ENCODE measurements around the gene STRADA.

The STRADA gene

GRCh38 chr17:63780928-63781327 is 39.3 kb upstream of the STRADA start:
- no peak for TF ChIP-seq CTCF (IDR thresholded peaks at IDR 0.05; ENCODE audit: low read depth, low read length)
- no peak for DNase-seq (ENCODE audit: low read depth in 2 of 2)
- no peak overlapping the region for H3K4me3 ChIP-seq (replicated peaks in 1 of 2; ENCODE audit: low read depth in 2 of 2, low read length in 2 of 2)

DNA sequence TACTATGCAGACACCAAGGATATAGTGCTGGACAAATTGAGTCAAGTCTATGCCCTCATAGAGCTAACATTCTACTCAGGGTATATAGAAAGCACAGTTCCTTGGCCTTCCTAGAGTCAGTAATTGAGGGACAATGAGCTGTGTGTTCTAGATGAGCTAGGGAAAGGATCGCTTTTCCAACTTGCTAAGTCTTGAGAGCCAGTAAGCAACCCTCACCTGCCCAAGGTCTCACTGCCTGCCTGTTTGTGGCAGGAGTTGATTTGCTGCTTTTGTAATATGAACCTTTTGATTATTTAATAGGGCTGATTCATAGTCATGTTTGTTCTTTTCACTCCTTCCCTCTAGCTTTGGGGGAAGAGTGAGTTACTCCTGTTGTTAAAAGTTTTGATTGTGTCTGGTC is 38.9 kb upstream of the STRADA start:
- H3K4me3 ChIP-seq (replicated peaks in 1 of 2; ENCODE audit: low read depth in 2 of 2, low read length in 2 of 2): no peak overlapping the region
- peak in 1 of 2 donors; percentile 27 for DNase-seq (ENCODE audit: low read depth in 2 of 2)
- no peak for TF ChIP-seq CTCF (IDR thresholded peaks at IDR 0.05; ENCODE audit: low read depth, low read length)

DNA sequence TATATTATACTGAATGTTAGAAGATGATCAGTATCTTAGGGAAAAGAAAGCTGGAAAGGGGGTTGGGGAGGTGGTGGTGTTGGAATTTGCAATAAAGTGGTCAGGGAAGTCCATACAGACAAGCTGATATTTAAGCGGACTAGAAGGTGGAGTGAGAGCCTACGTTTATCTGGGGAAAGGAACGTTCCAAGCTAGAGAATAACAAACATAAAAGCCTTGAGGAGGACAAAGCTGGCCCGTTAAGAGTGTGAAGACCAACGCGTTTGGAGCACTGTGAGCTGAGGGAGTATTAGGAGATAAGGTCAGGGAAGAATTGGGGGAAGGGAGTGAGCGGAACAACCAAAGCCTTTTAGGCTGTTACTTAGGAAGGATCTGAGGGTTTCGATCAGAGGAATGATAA is 33.8 kb upstream of the STRADA start:
- peak overlapping the region; percentile 60 to 94 for H3K4me3 ChIP-seq (replicated peaks in 1 of 2; ENCODE audit: low read depth in 2 of 2, low read length in 2 of 2)
- DNase-seq (ENCODE audit: low read depth in 2 of 2): peak; percentile 7 to 11

DNA sequence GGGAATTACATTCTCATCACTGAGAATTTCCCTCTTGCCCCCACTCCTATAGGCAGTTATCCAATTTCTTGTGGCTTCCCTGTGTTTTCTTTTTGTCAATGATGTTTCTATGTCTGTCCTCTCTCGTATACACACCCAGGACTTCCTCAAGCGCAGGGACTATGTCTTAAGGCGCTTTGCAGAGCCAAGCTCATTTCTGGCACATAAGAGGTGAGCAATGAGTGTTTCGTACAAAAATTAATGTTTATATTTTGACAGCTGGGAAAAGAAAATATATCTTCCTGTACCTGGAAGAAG is 33.3 kb upstream of the STRADA start:
- DNase-seq (ENCODE audit: low read depth in 2 of 2): peak; percentile 20 to 30
- H3K4me3 ChIP-seq (replicated peaks in 1 of 2; ENCODE audit: low read depth in 2 of 2, low read length in 2 of 2): peak overlapping the region; percentile 60 to 94
- TF ChIP-seq CTCF (IDR thresholded peaks at IDR 0.05; ENCODE audit: low read depth, low read length): no peak

More for the DNA sequence above, 33.8 kb upstream of the STRADA start:
- TF ChIP-seq CTCF (IDR thresholded peaks at IDR 0.05; ENCODE audit: low read depth, low read length): no peak

GRCh38 chr17:63774141-63774968 is 32.8 kb upstream of the STRADA start, which contains the start of gene DDX42:
TSS of gene DDX42 (plus strand) at chr17:63774170. CDS start at chr17:63787050, 12,880 bp downstream.
- peak within 1 kb of the TSS; percentile 60 to 94 for H3K4me3 ChIP-seq (replicated peaks in 1 of 2; ENCODE audit: low read depth in 2 of 2, low read length in 2 of 2)
- DNase-seq (ENCODE audit: low read depth in 2 of 2): peak; percentile 69
- peak; percentile 13 for TF ChIP-seq CTCF (IDR thresholded peaks at IDR 0.05; ENCODE audit: low read depth, low read length)

GRCh38 chr17:63773272-63774140 is 31.9 kb upstream of the STRADA start, which contains the start of gene CCDC47:
TSS of gene CCDC47 (minus strand) at chr17:63773597. CDS start at chr17:63766175, 7,422 bp downstream.
- H3K4me3 ChIP-seq (replicated peaks in 1 of 2; ENCODE audit: low read depth in 2 of 2, low read length in 2 of 2): peak within 1 kb of the TSS; percentile 60 to 94
- peak; percentile 99 to 100 for DNase-seq (ENCODE audit: low read depth in 2 of 2)
- no peak for TF ChIP-seq CTCF (IDR thresholded peaks at IDR 0.05; ENCODE audit: low read depth, low read length)

Measured in cardiac fibroblast (primary cell).